Choroid plexus epithelial cell (primary cell): ENCODE data around the gene RASGRF2.

Experiments
- DNase-seq: peaks from one replicate; pipeline ENCODE4 v3.0.0-alpha.2; 2010; ENCODE audit warnings: low read depth
- H3K4me3 ChIP-seq: 2 replicates; pipeline ENCODE4 v1.5.1; 2011; ENCODE audit warnings: low read depth, mild to moderate bottlenecking, control low read depth, low read length, moderate library complexity
- TF ChIP-seq, protein P1 (sequence below): conservative IDR thresholded peaks from 2 replicates; pipeline ENCODE4 v1.5.1; 2011; ENCODE audit warnings: low read depth, mild to moderate bottlenecking, control low read depth, inconsistent platforms, low read length, moderate library complexity

Gene RASGRF2

DNA sequence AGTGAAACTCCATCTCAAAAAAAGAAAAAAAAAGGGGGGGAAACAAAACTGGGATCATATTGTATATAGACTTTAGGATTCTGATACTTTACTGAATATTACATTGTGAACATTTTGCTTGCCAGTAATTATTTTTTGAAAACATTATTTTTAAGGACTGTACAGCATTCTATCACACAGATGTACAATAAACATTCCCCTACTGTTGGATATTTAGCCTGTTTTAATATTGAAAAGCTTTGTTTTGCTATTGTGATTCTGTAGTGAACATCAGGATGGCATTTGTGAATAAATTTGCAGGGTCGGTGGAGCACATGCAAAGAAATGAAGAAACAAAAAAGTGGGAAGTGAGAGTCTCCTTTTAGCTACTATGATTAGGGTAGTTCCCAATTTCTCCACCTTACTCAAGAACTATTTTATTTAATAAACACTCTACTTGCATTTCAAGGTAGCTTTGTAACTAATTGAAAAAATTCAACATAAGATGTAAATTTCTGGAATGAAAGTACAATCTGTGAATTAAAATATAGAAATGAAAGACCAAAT lies 18.7 kb downstream of the RASGRF2 start:
- no peak for DNase-seq
- TF ChIP-seq, protein P1, sequence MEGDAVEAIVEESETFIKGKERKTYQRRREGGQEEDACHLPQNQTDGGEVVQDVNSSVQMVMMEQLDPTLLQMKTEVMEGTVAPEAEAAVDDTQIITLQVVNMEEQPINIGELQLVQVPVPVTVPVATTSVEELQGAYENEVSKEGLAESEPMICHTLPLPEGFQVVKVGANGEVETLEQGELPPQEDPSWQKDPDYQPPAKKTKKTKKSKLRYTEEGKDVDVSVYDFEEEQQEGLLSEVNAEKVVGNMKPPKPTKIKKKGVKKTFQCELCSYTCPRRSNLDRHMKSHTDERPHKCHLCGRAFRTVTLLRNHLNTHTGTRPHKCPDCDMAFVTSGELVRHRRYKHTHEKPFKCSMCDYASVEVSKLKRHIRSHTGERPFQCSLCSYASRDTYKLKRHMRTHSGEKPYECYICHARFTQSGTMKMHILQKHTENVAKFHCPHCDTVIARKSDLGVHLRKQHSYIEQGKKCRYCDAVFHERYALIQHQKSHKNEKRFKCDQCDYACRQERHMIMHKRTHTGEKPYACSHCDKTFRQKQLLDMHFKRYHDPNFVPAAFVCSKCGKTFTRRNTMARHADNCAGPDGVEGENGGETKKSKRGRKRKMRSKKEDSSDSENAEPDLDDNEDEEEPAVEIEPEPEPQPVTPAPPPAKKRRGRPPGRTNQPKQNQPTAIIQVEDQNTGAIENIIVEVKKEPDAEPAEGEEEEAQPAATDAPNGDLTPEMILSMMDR, result no peak
- no peak overlapping the region for H3K4me3 ChIP-seq

DNA sequence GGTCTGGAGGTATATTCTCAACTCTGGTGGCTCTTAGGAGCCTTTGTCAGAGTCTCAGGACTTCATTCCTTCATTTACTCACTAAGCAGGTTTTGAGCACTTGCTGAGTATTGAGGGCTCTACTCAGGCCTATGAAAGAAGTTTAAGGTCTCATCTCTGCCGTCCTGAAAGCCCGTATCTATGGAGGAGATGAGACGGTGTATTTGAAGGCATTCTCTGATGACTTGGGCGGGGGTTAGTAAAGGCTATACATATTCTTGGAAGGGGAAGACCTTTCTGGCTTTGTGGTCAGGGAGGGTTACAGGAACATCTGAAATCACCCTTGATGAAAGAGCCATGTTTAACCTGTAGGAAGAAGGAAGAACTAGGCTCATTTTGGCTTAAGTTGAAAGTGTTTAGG lies 21.9 kb downstream of the RASGRF2 start:
- DNase-seq, result no peak

DNA sequence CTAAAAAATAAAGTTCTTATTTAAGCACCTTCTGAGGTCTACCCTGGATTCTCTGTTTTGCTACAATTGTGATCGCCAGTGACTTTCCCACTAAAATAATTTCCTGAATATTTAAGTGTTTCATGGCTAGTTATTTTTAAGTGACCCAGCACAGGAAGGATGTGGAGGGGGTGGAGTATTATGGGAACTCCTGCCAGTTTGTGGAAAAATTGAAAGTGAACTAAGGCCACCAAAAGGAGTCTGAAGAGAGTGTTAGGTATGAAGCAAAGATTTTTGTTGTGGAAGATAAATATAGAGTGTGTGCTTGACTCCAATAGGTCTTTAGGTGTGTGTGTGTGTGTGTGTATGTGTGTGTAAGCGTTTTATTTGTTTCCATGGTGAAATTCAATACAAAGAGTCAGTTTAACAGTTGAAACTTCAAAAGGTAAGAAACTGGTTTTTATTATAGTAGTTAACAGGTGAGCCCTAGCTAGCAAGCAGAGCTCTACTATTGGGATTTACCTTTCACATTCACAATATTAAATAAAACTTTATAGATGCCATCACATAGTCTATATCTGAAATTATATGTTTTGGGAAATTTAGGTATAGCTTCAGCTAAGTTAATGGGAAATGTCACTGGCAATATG lies 25.6 kb downstream of the RASGRF2 start:
- no peak overlapping the region for H3K4me3 ChIP-seq
- TF ChIP-seq, protein P1, result no peak
- no peak for DNase-seq

More for the DNA sequence above, 21.9 kb downstream of the RASGRF2 start:
- no peak overlapping the region for H3K4me3 ChIP-seq
- TF ChIP-seq, protein P1, result no peak

DNA sequence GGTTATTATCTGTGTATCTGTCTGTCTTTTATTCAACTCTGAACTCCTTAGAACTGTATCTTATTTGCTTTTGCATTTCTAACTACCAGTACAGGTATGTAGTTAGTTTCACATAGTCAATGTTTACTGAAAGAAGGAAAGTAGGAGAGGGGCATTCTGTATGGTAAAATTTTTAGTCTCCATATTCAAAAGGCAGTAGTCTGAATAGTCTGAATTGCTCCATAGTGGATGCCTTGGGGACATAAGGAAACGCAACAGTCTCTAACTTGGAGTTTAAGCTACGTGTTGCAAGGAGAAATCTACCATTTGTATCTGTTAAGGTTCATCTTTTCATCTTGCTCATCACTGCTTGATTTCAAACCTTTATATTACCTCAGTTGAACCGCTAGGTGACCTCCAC lies 26.2 kb downstream of the RASGRF2 start:
- TF ChIP-seq, protein P1, result no peak
- H3K4me3 ChIP-seq, result no peak overlapping the region
- no peak for DNase-seq

DNA sequence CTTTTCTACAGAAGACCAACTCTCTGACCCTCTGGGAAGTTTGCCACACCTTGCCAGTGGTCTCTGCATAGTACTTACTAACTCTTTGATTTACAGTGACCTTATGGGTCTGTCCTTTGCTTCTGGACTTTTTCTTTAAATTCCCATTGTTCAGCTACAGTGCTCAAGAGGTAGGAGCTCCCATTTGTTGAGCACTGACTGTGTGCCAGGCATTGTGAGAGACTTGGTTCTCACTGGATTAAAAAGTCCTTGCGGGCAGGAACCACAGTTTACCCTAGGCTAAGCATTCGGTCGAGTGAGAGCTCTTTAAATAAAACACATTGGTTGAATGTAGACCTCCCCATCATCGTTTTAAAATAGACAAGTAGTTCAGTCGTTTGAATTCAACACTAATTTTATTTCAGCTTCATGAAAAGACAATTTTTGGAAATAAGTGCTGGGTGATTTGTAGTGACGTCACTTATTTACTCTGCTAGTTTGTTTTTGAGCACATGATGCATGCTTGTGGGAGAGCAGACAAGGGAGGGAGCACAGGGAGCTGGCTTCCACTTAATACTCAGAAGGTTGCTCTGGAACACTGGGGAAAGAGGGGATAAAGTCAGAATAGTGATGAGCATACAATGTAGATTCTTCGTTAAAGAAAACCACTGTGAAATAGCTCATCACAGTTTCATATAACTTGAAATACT lies 27.1 kb downstream of the RASGRF2 start:
- no peak for DNase-seq
- no peak overlapping the region for H3K4me3 ChIP-seq
- TF ChIP-seq, protein P1, result no peak

DNA sequence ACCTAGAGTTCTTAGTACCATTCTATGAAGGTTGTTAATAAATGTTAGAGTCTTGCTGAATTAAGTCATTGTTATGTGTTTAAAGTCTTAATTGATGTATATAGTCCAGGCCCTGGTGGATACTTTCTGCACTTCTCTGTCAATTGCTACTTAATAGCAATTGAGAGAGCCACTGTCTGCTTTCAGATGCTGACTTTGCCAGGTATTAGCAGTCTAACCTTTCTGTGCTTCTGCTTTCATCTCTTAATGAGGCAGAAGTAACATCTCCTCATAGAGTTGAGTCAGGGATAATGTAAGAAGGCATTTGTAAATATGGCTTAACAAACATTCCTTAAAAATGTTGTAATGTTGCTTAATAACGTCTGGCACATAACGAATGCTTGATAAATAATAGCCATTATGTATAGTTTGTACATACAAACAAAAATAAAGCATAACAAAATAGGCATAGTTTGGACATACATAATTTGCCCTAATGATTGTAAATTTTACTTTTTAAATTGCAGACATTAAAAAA lies 28.3 kb downstream of the RASGRF2 start:
- H3K4me3 ChIP-seq, result no peak overlapping the region
- DNase-seq, result no peak
- TF ChIP-seq, protein P1, result no peak
